Central memory CD4-positive, alpha-beta T cell (primary cell): ENCODE data around the gene RASSF7.
A peak's percentile ranks its signal among the peaks of the same experiment; 100 is the strongest.

Experiments used
- DNase-seq: peaks from one replicate; pipeline ENCODE4 v3.0.0; 2022

RASSF7 gene

DNA sequence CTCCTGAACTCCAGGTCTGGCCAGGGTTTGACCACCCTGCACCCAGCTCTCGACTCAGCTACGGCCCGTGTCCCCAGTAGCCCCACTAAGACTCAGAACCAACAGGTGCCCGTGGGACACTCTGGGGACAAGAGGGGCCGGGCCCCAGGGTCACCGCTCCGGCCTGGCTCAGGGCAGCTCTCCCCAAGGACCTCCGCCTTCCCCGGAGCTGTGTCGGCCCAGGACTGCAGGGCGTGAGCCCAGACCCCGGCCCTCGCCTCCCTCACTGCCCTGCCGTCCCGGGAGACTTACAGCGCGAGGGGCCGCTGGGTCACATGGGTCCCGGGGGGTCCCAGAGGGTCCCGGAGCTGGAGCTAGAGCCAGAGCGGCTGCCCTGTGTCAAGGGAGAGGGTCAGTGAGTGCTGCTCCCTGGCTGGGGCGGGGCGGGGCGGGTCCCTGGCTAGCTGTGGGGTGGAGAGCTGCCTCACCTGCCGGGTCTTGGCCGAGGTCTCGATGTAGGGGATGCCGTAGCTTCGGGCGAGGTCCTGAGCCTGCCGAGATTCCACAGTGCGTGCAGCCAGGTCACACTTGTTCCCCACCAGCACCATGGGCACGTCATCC, 27.7 kb upstream of the RASSF7 start:
- no peak for DNase-seq

DNA sequence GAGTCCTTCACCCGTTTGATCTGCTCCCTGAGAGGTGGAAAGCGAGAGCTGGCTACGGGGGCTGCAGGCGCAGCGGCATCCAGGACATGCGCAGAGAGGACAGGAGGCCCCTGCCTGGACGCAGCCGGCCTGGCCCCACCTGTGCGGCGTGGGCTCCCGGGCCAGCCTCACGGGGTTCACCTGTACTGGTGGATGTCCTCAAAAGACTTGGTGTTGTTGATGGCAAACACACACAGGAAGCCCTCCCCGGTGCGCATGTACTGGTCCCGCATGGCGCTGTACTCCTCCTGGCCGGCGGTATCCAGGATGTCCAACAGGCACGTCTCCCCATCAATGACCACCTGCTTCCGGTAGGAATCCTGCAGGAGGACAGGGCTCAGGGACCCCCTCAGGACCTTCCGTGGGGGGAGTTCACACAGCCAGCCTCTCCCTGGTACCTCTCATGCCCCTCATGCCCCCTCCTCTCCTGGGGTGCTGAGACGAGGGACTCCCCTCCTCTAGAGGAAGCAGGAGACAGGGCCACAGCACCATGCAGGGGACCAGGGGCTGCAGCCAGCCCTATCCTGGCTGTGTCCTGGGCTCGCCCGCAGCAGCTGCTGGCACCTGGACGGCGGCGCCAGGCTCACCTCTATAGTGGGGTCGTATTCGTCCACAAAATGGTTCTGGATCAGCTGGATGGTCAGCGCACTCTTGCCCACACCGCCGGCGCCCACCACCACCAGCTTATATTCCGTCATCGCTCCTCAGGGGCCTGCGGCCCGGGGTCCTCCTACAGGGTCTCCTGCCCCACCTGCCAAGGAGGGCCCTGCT, 27.0 kb upstream of the RASSF7 start:
- DNase-seq = no peak

DNA sequence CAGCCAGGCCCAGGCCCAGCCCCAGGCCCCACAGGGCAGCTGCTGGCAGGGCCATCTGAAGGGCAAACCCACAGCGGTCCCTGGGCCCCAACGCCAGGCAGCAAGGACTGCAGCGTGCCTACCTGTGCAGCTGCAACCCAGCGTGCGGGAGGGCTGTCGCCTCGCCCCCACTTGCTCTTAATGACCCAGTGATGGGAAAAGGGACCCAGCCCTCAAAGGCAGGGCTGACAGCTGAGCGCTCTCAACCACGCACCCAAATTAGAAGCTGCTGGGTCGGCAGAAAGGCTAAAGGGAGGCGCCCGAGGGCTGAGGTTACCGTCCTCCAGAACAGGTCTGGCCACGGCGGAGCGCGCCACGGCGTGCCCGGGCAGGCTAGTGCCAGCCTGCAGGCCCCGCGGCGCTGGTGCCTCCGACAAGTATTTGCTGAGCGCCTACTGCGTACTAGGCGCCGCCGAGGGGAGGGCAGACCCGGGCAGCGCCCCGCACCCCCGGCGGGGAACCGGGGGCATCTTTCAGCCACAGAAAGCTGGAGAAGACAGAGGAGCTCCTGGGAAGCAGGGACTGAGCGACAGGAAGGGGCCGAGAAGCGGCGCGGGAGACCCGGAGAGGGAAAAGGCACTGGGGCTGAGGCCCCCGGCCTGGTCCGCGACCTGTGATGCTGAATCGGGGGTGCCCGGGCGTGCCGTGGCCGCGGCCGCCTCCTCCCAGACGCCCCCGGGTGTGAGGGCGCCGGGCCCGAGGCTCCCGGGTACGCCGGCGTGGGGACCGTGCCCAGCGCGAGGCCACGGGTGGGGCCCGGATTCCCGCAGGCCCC, 26.2 kb upstream of the RASSF7 start:
- no peak for DNase-seq

DNA sequence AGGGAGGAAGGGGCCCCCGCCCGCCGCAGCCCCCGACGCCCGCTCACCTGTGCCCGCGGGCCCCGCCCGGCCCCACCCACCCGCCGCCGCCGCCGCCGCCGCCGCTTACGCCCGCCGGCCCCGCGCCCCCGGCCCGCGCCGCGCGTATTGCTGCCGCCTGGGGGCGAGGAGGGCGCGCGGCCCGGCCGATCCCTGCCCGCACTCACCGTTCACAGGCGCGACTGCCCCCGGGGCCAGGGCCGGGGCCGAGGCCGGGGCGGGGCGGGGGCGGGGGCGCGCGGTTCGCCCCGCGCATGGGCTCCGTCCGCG, 25.6 kb upstream of the RASSF7 start:
- DNase-seq = no peak

DNA sequence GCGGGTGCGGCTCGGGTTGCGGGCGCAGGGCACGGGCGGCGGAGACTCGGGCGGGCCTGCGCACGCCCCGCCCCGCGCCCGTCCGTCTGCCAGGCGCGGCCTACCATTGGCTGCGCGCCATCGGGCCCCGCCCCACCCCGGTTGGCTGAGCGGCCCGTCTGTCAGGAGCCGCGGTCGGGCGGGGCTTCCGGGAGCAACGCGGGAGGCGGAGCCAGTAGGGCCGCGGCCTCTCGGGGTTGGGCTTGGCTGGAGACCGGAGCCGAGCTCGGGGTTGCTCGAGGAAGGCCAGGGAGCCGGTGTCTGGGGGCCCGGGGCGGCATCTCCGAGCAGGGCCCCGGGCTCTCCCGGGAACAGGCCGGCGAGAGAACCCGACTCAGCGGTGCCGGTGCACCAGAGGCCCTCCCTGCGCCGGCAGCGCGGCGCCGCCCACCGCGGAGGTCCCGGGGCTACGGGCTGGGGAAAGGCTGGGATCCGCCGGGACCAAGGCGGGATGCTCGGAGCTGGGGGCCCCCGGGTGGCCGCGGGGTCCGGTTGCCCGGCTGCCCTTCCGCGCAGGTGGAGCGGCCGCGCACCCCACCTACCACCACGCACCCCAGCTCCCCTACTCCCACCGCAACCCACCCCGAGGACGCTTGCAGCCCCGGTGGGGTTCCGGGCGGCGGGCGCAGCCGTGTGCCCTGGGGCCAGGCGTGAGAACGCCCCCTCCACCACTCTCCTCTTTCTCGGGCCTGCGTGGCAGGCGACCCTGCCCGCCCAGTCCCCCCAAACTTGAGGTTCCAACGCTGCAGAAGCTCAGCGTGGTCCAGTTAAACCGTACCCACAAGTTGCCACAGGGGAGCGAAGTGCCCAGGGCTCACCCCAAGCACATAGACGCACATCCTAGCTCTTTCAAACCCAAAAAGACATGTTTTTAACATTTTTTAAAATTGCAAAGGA, 25.0 kb upstream of the RASSF7 start, which contains the start of gene HRAS:
TSS of gene HRAS (minus strand) at position 58 of the 936 bp plus-strand sequence.
- DNase-seq = peak; percentile 96

DNA sequence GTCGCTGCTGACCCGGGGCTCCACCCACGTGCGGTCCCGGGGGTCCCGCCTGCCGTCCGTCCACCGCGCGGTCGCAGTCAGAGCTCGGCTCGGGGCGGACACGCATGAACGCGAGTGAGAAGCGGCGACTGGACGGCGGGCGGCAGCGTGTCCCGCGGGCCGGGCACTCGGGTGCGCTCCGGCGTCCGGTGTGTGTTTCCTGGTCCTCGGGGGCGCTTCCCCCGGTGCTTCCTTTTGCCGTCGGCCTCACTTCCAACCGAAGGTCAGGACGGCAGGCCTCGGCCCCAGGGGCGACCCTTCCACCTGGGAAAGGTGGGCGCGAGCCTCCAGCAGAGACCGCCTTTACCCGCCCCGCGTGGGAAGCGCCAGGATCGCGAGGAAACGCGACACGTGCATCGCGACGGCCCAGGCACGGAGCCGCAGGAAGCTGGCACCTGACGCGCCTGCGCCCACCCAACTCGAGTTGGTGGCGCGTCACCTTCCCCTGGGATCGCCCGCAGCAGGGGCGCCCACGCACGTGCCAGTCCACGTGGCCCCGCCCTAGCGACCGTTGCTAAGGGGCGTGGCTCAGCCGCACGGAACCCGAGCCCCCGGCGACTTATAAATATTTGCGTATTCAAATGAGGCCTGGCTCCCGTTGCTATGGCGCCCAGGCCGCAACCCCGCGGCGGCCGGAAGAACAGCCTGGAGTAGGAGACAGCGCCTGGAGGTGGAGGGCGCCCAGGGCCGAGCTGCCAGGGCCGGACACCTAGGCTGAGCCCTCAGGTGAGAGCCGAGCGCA, 23.7 kb upstream of the RASSF7 start, which contains the start of gene LRRC56:
TSS of gene LRRC56 (plus strand) at position 687 of the 781 bp plus-strand sequence. CDS start 3,158 bp downstream, outside the sequence.
- DNase-seq = peak; percentile 89

DNA sequence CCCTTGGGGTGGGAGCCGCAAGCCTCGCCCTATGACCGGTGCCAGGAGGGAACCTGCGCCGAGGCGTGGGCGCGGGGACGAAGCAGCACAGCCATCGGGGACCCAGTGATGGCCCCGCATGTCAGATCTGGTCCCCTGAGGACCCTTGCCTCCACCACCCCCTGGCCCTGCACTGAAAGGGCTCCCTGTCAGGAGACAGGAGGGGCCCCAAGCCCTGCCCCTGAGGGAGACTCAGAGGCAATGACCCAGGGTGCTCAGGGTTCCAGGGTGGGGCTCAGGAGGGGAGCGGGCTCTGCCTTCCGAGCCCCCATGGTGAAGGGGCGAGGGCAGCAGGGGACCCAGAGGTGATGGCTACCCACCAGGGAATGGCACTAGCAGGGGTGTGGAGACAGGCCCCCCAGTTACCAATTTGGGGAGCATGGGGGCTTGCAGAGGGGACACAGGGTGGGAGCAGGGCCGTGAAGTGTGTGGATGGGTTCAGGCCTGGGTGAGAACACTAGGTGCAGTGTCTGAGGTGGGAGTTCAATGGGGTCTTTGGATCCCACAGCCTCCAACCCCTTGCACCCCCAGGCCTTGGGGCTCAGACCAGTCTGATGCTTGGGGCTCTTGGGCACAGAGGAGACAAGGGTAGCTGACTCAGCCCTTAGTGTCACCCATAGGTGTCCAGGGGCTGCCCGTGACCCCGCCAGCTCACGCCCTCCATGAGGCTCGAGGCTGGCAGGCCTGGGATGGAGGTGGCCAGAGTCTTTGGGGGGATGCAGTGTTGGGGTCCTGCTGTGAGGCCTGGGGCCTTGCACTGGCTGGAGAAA, 22.9 kb upstream of the RASSF7 start:
- DNase-seq = no peak

DNA sequence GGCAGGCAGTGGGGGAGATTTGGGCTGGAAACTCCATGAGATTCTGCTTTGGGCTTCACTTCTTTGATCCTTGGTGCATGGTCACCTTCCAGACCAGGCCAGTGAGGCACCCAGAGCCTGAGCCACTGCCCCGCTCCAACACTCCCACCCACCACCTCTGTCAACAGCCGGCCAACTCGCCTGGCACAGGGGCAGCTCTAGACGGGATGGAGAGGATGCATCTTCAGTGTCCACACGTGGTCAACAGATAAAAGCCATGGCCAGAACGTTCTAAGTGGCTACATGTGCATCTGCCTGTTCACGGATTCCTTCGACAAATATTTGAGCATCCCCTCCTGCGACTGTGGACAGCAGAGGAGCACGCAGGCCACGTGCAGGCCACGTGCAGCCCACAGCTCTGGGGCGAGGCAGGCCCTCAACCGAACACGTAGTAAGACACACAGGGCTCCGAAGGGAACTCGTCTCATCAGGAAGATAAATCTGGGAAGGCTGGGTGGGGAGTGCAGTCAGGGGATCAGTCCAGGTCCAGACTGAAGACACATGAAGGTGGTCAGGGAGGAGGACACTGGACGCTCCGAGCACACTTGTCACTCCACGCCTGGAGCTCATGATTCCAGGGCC, 22.2 kb upstream of the RASSF7 start:
- DNase-seq = no peak

DNA sequence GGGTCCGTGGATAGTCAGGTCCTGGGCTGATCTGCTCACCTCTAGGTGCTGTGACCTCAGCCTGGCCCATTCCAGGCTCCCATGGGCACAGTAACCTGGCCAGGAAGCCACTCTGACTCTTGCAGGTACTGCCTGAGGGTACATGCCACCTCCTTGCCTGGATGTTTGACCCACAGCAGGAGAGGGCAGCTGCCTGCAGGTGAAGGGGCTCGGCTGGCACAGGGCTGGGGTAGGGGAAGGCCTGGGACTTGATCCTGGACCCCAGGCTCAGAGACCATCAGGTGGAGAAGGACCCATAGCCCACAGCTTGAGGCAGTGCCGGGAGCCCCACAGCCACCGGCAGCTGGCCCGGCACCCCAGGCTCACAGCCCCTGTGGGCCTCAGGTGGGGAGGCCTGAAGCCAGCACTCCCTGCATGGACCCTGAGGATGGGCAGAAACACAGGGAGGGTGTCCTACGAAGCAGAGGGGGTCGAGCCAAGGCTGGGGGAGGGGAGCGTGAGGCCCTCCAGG, 20.7 kb upstream of the RASSF7 start:
- no peak for DNase-seq

DNA sequence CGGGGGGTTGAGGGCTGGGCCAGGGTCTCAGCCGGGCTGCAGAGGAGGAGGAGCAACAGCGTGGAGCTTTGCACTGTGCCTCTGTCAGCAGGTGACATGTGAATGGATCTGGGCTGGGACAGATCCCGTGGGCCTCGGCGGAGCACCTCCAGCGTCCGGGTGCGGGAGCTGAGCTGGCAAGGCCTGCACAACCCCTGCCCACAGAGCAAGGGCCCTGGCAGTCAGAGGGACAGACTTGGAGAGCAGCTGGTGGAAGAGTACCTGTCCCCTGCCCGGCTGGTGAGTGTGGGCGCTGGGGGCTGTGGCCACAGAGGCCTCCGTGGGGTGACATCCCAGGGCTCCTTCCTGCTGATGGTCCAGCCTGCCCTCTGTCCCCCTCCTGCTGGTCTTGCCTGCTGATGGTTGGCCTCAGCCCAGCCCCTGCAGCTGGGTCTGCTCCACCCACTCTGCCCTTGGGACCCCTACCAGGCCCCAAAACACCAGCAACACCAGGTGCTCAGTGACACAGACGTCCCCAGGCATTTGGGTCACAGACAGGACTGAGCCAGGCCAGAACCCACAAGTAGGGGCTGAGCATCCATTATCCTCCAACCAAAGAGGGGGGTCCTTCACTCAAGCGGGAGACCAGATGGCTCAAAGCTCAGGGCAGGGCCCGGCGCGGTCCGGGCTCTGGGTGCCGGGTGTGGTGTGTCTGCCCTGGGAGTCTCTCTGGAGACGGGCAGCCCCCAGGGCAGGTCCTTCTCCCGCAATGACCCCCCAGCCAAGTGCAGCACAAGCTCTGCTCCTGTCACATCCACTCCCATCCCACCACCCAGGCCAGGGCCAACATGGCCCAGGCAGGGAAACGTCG, 20.0 kb upstream of the RASSF7 start:
- DNase-seq = no peak

DNA sequence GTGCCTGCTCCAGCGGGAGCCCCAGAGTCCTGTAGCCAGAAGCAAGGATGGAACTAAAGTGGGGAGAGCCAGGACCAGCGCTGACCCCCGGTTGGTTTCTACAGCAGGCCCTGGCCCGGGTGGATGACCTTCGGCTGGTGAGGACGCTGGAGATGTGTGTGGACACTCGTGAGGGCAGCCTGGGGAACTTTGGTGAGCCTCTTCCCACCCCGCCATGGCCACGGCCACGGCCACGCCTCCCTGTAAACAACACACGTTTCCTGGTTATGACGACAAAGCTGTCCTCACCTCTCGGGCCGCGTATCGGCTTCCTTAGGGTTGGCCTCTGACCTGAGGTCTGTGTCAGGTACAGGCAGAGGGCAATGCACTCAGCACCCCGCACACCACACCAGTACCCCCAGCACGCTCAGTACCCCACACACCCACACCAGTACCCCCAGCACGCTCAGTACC, 19.3 kb upstream of the RASSF7 start:
- DNase-seq = no peak

DNA sequence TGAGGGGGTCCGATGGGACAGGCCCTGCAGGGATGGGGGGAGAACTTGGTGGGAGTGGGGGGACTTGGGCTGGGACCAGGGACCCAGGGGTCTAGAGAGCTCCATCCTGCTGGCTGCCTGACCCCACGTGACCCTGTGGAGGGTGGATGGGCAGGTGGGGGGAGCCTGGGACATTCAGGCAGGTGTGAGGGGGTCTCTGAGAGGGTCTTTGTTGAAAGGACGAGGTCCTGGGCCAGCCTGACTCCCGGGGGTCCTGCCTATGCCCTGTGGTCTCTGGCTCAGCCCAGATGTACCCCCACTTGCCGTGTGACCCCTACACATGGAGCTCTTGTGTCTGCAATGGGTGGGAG, 16.0 kb upstream of the RASSF7 start:
- DNase-seq = no peak

DNA sequence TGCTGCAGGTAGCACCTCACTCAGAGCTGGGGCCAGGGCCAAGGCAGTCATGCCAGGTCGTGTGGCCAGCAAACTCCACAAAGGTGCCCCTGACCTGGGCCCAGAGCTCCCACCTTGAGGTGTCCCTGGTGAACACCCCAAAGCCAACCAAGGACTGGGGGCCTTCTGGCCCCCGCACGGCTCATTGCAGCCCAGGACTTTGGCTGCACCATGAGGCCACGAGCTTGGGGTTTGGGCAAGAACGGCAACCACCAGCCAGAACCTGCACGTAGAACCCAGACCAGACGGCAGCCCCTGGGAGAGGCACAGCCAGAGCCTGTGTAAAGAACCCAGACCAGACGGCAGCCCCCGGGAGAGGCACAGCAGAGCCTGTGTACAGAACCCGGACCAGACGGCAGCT, 15.6 kb upstream of the RASSF7 start:
- DNase-seq = no peak

DNA sequence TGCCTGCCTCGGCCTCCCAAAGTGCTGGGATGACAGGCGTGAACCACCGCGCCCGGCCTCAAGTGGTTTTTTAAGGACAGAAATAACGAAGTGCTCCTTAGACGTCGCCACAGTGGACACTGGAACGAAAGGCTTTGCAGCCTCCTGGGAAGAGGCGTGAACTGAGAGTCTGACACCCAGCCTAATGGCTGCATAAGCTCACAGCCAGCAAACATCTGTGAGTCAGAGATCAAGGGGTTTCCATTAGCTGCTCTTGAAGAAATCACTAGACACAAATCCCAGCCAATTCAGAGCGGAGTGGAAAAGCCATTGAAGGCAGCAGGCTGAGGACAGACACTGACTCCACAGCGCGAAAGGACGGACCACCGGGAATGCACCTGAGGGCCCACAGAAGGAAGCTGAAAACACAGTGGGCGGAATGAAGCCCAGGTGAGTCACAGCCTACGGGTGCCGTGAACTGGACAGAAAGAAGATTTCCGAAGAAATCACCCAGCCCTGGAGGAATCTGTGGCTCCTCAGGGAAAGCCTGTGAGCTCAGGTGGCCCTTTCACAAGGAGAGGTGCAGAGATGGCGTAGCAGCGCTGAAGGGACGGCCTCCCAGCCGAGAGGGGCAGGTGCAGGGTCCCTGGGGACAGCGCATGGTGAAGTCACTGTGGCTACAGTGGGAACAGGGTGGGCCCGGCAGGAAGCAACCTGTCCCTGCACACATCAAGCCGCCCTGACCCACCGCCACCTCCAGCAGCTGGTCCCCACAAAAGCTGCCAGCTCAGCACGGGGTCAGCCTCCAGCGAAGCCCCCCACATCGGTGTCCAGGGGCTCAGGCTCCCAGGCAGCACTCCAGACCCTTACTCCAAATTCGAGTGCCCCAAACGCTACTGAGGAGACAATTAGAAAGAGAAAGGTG, 11.8 kb upstream of the RASSF7 start:
- no peak for DNase-seq

DNA sequence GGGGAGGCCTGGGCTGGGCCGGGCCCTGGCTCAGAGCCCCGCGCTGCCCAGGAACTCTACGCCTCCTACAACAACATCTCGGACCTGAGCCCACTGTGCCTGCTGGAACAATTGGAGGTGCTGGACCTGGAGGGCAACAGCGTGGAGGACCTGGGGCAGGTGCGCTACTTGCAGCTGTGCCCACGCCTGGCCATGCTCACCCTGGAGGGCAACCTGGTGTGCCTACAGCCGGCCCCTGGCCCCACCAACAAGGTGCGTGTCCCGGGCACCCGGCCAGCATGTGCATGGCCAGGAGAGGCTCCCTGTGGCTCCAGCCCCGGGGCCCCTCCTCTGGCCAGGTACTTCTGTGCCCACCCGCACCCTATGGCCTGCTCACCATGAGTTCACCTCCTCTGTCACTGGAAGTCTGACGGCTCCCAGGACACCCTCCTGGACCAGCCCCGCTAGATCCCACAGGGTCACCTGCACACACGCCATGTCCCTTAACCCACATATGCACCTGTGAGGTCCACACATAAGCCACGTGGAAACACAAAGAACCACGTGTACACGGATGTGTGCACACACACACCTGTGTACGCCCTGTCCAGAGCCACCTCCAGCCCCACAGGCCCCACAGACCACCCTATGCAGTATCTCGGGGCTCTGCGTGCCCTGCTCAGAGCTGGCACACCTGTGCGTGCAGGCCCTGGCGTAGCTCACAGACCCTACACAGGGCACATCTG, 10.6 kb upstream of the RASSF7 start:
- no peak for DNase-seq

DNA sequence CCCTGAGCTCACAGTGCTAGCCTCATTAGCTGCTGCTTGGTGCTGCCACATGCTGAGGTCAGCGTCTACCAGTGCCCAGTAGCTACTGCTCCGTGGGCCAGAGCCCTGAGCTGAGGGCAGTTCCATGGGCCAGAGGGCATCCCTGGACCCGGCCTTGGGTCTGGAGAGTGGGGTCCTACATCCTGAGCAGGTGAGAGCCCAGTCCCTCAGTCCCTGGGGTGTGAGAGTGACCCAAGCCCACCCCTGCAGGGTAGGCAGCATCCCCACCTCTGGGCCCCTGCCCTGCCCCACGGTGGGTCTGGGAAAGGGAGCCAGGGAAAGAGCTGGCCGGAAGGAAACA, 10.1 kb upstream of the RASSF7 start:
- no peak for DNase-seq

DNA sequence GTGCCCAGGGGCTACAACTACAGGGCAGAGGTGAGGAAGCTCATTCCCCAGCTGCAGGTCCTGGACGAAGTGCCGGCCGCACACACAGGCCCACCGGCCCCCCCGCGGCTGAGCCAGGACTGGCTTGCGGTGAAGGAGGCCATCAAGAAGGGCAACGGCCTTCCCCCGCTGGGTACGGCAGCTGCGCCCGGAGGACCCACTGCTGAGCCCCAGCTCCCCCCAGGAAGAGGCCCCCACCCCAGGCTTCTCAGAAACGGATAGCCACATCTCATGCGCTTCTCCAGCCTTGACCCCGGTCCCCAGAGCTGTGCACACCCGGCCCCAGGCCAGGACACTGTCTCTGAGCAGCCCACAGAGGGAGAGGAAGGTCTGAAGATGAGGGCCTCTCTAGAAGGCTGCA, 9.6 kb upstream of the RASSF7 start:
- no peak for DNase-seq
